ENCODE measurements around the gene STAT5B.
"Not testable (repeated sequence)": the region's sequence is repeated elsewhere in the genome, so short reads cannot be mapped to it uniquely, and the experiment has no call there.

Gene STAT5B

DNA sequence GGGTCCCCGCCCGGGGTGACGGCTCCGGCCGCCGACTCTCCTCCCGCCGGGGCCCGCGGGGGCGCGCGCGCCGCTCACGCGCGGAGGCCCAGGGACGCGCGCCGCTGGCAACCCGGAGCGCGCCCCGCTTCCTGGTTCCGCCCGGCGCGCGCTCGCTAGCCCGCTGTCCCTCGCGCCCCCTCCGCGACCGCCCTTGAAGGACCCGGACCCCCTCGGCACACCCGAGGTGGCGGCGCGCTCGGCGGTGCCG is at the start of gene STAT5B:
Gene STAT5B, minus strand, starts transcription at position 33 of the 250 bp plus-strand sequence. CDS start 44,264 bp downstream, outside the sequence.
- DNase-seq = peak in 1 of 2 experiments; percentile 68

DNA sequence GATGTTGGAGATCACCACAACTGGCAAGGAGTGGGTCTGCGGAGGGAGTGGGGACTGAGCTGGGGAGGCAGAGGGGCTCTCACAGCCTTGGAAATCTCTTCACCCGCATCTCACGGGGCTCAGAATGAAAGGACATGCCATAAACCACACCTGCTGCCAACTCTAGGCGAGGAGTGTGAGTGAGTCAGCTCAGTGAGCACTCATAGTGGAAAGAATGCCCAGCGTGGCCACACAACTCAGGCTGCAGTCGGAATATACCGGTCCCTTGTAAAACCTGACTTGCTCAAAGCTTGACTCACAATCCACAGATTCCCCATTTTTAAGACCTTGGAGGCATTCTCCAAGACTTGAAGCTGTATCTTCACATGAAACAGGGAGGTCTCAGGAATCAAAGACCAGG is 48.8 kb upstream of the STAT5B start:
- DNase-seq = no peak

DNA sequence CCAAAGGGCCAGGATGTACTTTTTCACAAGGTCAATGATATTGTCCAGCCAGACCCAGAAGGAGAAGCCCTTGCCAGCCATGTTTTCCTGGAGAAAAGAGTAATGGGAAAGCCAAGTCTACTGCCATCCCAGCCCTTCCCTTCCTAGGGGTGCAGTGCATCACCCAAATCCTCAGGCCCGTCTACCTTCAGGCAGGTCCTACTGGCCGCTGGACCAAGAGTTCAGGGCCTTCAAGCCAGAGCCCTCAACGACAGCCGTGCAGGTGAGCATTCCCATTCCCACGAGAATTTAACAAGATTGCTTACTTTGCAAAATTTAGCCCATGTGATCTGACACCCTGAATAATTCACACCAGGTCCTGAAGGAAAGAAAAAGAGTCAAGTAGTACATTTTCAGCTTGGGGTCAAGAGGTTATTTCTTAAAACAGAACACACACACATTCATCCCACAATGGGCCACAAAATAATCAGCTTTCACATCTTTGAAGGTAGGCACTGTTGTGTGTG is 47.1 kb upstream of the STAT5B start:
- DNase-seq = no peak

DNA sequence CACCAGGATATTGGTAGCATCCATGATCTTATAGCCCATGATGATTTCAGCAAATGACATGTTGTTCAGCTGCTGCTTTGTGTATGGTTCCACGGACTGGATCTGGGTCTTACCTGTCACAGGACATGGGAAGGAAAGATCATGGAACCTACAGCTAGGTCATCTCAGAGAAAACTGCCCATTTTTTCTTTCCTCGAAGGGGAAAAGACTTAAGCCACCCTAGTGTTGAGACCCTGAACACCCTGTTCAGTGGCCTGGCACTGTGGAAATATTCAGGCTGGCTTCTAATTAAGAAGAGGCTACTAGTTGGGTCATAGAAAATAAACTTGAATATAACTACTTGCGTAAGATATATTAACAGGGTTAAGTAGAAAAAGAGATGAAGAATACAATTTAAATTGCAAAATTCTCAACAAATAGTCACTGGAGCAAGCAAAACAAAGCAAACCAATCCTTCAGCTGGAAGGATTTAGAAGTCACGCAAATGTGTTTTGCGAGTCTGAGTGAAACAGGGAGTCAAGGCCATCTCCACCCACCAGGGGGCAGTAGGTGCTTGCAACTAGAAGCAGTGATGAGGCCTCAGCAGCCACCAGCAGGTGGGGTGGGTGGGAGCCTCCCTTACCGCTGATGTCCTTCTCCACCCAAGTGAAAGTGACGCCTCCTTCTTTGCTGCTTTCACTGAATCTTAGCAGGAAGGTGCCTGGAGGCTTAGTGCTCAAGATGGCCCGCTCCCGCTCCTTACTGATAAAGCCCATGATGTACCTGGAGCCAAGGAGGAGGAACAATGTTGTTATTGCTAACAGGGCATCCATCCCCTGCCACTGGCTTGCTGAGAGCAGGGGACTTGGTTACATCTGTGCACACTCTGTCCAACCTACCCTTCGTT is 46.4 kb upstream of the STAT5B start:
- DNase-seq = peak; percentile 87 to 88

DNA sequence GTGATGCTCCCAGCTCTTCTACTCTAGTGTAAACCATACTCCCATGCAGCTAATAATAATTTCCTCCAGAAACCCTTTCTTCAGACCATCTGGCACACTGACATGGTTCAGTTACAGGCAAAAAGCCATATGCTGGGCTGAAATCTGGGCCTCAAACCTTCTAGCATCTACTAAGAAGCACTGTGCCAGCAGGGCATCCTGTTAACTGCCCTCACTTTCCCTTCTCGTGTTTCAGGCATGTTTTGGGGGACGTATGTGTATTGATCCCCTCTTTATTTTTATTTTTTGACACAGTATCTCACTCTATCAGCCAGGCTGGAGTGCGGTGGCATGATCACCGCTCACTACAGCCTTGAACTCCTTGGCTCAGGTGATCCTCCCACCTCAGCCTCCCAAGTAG is 45.4 kb upstream of the STAT5B start:
- DNase-seq = no peak

DNA sequence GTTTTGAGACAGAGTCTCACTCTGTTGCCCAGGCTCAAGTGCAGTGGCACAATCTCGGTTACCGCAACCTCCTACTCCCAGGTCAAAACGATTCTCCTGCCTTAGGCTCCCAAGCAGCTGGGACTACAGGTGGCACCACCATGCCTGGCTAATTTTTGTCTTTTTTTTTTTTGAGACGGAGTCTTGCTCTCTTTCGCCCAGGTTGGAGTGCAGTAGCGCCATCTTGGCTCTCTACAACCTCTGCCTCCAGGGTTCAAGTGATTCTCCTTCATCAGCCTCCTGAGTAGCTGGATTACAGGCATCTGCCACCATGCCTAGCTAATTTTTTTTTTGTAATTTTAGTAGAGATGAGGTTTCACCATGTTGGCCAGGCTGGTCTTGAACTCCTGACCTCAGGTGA is 41.8 kb upstream of the STAT5B start:
- not testable (repeated sequence) for DNase-seq

DNA sequence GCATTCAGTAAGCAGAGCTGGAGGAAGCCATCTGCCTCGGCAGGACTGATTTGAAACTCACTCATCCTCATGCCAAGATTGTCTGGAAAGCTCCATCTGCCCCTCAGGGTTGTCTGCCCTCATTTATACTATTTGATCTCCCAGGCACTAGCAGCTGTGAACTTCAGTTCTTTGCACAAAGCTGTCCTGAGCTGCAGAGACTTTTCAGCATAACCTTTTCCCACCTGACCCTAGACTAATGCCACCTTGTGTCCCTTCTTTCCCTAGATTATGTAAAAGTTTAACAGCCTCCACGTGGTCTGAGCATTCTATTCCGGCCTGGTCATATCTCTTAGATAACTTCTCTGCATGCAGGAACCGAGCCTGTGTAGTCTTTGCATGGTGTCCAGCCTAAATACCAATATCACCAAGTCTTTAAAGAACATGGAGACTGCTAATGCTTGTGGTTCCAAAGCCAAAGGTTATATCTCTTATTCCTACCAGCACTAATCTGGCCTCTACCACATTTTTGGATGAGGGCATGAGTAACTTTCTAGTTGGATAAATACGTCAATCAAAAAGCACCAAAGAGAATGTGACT is 41.2 kb upstream of the STAT5B start:
- DNase-seq = no peak

DNA sequence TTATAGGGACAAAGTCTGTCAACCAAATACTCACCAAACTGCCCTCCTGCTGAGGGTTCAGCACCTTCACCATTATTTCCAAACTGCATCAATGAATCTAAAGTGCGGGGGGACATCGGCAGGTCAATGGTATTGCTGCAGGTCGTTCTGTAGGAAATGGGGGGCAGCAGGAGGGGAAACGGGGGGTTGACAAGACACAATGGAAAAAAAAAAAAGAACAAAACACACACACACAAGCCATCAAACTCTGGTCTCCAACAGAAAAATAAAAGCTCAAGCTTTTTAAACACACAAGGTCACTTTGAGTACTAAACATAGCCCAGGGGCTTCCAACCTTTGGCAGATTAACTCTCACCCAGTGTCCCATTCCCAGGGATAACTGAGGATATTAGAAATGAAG is 40.6 kb upstream of the STAT5B start:
- no peak for DNase-seq

DNA sequence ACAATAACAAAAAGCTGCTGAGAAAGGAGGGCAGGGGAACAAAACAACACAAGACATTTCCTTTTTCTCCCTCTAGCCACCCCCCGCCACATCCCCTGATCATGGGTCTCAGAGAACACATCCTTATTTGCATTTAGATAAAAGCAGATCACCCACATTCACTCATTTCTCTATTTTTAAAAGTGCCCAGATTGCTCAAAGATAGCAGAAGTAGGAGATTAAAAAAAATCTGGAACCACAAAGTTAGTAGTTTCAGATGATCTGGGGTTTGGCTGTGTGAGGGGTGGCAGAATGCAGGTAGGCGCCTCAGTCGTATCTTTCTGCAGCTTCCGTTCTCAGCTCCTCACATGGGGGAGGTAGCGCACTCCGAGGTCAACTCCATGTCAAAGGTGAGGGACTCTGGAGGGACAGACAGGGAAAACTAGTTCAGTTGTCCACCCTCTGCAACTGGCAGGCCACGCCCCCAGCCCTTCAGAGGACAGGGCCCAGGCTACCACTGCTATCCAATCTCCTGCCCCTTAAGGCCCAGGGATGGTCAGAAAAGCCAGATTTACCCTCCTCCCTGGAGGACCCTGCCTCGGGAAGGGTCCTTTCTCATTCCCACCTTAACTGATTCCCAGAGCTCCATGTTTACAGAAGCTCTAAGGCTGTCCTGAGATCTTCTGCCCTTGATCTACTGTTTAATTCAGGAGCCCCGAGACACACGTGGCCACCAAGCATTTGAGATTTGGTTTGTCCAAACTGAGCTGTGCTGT is 39.4 kb upstream of the STAT5B start:
- DNase-seq = no peak

DNA sequence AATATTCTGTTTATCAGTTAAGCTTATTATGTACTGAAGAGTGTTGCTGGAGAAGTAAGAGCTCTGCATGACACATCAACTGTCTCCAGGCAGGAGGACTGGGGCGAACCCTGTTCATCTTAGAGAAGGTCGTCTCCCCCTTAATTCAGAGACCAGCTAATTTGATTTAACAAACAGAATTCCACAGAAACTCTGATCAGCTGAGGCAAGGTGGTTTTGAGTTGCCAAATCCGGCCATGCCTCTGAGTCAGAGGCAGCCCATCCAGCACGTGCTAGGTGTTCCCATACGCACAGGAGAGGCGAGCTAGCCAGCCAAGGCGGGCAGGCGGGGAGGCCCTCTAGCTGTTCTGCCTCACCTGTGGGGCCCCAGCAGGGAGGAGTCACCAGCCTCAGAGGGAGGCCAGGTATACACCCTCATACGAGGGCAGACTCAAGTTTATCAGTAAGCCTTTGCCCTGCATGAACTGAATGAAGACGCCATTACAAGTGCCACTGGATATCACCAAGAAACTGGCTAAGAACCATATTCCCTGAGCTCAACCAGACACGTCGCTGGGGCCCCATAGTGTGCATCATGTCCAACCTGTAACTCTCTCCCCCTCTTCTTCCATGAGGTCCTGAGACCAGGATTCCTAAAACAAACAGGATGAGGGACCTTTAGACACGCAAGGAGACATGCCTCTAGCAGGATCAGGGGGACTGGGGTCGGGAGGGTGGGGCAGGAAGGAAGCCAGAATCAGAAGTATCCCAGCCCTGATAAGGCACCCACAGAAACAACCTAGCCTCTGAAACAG is 37.8 kb upstream of the STAT5B start:
- no peak for DNase-seq

DNA sequence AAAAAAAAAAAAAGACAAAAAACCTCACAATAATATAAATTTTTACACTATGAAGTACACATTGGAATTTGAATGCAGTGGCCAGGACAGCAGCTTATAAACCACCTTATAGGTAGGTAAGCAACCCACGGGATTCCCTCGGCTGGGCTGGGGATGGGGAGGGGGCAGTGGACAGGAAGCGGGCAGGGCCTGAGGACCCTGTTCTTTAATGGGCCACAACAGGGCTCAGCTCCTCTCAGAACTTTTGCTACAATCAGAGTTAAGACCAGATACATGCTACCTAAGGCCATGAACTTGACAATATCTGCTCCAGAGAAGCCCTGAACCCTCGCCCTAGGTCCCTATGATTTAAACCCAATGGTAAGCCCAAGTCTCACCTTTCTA is 37.2 kb upstream of the STAT5B start:
- no peak for DNase-seq

DNA sequence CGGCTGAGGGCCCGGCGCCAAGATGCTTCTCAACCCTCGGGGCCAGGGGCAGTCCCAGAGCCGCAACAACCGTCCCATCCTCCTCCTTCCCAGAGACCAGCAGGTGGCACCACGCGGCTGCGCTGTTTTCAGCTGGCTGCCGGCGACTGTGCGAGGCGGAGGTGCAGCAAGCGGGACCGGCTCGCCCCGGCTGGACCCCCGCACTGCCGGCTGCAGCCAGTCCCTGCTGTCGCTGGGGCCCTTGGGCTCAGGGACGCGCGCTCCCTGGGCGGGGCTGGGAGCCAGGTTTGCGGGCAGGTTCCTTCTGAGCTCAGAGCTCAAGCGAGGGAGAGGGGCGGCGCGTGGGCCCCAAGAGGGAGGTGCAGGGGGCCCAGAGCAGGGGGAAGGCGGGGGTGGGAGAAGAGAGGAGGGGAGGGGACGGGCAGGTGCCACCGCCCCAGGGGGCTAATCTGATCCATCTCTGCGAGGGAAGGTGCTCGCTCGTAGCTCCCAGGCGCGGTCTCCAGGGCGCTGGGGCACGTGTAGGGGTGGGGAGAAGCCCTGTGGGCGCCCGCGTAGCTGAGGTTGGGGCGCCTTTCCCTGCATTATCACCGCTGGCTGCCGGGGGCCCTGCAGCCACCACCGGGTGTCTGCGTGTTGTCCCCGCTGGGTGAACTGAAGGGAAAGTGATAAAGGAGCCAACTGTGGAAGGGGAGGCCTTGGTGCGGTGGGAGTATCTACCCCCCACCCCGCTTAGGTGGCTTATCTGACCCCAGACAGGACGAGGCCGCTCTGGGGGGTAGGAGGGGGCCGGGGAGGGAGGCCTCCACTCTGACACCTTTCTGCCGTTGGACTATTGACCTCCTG is 36.3 kb upstream of the STAT5B start:
- DNase-seq = peak; percentile 17 to 65

DNA sequence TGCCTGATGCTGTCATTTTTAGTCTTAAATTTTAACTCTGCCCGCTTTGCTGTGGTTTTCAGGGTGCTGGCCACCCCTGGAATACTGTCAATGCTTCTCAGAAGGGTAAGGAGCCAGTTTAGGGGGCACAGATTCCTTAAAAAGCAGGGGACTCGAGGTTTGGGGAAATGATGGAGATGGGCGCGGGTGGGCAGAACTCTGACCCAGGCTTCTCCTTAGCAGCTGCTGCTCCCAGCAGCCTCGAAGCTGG is 35.8 kb upstream of the STAT5B start:
- no peak for DNase-seq

DNA sequence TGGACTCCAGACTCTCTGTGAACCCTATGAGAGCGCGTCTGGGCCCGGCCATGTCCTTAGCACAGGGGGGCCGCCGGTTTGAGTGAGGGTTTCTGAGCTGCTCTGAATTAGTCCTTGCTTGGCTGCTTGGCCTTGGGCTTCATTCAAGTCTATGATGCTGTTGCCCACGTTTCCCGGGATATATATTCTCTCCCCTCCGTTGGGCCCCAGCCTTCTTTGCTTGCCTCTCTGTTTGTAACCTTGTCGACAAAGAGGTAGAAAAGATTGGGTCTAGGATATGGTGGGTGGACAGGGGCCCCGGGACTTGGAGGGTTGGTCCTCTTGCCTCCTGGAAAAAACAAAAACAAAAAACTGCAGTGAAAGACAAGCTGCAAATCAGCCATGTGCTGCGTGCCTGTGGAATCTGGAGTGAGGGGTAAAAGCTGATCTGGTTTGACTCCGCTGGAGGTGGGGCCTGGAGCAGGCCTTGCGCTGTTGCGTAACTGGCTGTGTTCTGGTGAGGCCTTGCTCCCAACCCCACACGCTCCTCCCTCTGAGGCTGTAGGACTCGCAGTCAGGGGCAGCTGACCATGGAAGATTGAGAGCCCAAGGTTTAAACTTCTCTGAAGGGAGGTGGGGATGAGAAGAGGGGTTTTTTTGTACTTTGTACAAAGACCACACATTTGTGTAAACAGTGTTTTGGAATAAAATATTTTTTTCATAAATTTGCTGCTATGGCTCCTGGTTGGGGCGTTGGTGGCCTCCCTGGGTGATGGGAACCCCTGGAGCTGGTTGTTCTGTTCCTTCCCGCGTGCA is 35.2 kb upstream of the STAT5B start:
- DNase-seq = no peak

DNA sequence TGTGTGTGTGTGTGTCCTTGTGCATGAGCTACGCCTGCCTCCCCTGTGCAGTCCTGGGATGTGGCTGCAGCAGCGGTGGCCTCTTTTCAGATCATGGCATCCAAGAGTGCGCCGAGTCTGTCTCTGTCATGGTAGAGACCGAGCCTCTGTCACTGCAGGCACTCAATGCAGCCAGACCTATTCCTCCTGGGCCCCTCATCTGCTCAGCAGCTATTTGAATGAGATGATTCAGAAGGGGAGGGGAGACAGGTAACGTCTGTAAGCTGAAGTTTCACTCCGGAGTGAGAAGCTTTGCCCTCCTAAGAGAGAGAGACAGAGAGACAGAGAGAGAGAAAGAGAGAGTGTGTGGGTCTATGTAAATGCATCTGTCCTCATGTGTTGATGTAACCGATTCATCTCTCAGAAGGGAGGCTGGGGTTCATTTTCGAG is 34.6 kb upstream of the STAT5B start:
- DNase-seq = no peak

DNA sequence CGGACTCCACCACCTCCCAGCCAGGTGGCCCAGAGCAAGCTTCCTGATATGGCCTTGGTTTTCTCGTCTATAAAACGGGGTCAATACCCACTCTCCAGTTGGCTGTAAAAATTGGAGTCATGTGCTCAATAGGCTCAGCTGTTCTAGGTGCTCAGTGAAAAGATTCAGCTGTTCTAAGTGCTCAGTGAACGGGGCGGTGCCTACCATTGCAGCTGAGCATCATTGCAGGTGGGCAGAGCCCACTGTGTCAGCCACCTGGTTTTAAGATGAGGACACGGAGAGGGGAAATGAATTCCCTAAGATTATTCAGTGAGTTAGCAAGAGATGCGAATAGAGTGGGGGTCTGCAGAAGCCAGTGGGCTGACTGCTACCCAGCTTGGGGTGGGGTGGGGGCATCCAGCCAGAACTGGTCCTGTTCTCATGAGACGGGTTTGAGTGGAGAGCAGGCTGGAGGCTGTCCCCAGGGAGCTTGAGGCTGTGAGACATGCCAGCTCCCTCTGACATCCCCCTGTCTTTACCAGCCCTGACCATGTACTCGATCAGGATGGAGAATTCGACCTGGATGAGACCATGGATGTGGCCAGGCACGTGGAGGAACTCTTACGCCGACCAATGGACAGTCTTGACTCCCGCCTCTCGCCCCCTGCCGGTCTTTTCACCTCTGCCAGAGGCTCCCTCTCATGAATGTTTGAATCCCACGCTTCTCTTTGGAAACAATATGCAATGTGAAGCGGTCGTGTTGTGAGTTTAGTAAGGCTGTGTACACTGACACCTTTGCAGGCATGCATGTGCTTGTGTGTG is 34.0 kb upstream of the STAT5B start:
- DNase-seq = no peak

DNA sequence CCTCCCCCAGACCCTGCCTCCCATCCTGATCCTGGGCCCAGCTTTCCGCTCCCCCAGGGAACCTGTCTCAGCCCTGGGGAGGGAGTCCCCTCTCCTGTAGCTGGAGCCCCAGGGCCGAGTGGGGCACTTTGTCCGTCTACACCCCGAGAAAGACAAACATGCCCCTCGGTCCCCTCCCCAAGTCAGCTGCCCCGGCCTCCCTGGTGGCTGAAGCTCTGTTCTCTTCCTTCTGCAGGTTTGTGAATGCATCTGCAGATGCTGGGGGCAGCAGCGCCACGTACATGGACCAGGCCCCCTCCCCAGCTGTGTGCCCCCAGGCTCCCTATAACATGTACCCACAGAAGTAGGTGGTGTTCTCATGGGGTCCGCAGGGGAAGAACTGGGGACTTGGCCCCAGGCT is 33.0 kb upstream of the STAT5B start:
- no peak for DNase-seq

DNA sequence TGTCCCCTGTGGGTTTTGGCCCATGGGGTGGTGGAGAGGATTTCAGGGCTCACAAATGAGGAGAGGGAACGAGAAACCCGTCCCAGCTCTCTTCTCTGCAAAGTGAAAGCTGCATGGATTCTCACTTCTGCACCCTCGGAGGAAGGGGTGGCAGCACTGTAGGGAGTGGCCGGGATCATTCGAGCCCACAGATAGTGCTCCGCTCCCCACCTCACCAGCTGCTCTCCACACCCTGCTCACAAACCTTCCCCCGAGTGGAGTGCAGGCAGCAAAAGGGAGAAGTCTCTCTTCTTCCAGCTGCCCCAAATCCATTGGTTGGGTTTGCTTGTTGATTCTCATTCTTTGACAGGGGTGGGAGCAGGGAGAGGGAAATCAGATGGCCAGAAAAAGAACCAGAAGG is 32.3 kb upstream of the STAT5B start:
- no peak for DNase-seq

DNA sequence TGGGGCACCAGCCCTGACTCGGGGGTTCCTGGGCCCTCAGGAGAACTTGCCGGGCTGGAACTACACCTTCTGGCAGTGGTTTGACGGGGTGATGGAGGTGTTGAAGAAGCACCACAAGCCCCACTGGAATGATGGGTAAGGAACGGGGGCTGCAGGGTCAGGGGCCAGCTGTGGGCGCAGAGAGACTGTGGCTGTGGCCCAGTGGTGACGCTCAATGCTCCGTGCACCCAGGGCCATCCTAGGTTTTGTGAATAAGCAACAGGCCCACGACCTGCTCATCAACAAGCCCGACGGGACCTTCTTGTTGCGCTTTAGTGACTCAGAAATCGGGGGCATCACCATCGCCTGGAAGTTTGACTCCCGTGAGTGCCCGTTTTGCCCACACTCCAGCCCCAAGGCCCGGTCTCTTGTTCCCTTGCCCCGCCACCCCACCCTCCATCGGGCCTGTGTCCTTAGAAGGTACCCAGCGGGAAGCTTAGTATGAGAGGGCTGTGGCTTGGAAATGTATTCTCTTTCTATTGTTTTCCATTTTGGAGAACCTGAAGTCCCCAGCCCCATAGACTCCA is 31.3 kb upstream of the STAT5B start:
- no peak for DNase-seq

DNA sequence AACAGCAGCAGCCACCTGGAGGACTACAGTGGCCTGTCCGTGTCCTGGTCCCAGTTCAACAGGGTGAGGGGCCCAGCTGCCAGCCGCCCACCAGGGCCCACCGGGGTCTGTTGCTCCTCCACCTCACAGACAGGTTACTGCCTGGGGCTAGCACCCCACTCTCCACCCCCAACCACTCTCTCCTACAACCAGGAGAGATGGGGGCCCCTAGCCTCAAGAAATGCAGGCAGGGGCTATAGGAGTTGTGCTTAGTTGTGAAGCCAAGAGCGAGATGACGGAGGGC is 30.1 kb upstream of the STAT5B start:
- DNase-seq = no peak

Data from SHP77 (cell line).